ENCODE results near the gene TUBB2B. TPM values are rescaled to one million over a fixed set of nuclear protein-coding genes. Genes with fewer than 3 reads are reported as not detected.

TUBB2B gene
- total and polyA plus RNA-seq, 9 of the 15 experiments (the other 6 are each of a cell fraction or from before 2014, with no cell fraction given) = 0.11 to 9.7 (median 4.6) TPM

GRCh38 chr6:3259491-3259958, 32.1 kb upstream of the TUBB2B start (continued):
- TF ChIP-seq MGA (IDR thresholded peaks at IDR 0.05) (peak; percentile 74), NEUROD1 (IDR thresholded peaks at IDR 0.05; ENCODE audit: borderline replicate concordance, low read depth, low read length, partially characterized antibody) (no peak), ZNF507 (tag; conservative IDR thresholded peaks at IDR 0.05) (no peak), RHOXF2B (CRISPR knock-in tag; conservative IDR thresholded peaks at IDR 0.05) (no peak), SREBF1 (IDR thresholded peaks at IDR 0.05; ENCODE audit: borderline replicate concordance, low read depth, low read length) (no peak), ZNF395 (CRISPR knock-in tag; IDR thresholded peaks at IDR 0.05) (0 out of 2 replicates have a peak, but pooled peaks have one; percentile 17), CBFB (CRISPR knock-in tag; IDR thresholded peaks at IDR 0.05) (no peak), IFI16 (CRISPR knock-in tag; IDR thresholded peaks at IDR 0.05) (no peak), HDAC2 (IDR thresholded peaks at IDR 0.05) (peak; percentile 81), ZFP91 (CRISPR knock-in tag; IDR thresholded peaks at IDR 0.05) (no peak), SIN3A (IDR thresholded peaks at IDR 0.05; ENCODE audit: borderline replicate concordance in 2 of 2, control insufficient read depth in 1 of 2, low read depth in 2 of 2, low read length in 2 of 2) (0 out of 4 replicates have a peak, but pooled peaks of 1 of the 2 experiments have one; percentile 46), SRSF7 (optimal IDR thresholded peaks at IDR 0.05; ENCODE audit: low read depth, low read length) (no peak), NR4A1 (CRISPR knock-in tag; IDR thresholded peaks at IDR 0.05) (no peak), NR4A1 (tag; IDR thresholded peaks at IDR 0.05) (no peak), YBX1 (IDR thresholded peaks at IDR 0.05) (no peak)
